ENCODE data around the gene SLK.

SLK gene

DNA sequence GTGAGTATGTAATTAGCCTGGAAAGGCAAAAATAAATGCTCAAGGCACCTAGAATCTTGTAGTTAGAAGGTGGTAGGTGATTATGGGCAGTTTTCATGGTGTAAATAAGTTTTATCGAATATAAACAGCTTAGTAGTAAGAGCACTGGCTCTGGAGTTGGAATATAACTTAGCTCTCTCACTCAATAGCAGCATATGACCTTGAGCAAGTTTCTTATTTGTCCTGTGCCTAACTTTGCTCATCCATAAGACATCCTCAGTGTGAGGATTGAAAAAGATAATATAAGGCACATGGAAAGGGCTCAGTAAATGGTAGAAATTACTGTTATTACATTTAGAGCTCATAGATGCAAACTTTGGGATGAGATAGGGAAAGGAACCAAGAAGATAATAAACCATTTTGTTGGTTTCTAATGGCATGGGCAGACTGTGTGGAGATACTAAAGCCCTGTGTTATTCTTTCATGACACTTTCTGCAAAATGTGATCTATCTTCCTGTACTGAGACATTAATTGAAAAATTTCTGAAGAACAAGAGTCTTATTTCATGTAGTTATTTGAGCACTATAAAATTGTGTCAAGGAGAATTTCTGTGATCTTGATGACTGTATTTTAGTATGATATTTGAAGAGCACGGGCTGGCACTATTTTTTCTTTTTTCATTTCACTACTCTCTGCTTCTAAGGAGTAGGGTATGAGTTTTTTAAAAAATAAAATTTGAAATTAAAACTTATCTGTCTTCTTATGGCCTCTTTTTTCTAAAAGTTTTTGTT, 3.1 kb downstream of the SLK start:
- TF ChIP-seq SIN3A (IDR thresholded peaks at IDR 0.05; ENCODE audit: borderline replicate concordance, insufficient read depth, low read length) (no peak), POLR2AphosphoS5 (IDR thresholded peaks at IDR 0.05; ENCODE audit: low read depth, low read length) (no peak), TAF1 (IDR thresholded peaks at IDR 0.05; ENCODE audit: borderline replicate concordance, insufficient read depth, low read length) (no peak), FOXP2 (optimal IDR thresholded peaks at IDR 0.05; ENCODE audit: borderline replicate concordance, extremely low read depth, extremely low read length, insufficient read depth) (no peak)
- TF ChIP-seq, protein P1, sequence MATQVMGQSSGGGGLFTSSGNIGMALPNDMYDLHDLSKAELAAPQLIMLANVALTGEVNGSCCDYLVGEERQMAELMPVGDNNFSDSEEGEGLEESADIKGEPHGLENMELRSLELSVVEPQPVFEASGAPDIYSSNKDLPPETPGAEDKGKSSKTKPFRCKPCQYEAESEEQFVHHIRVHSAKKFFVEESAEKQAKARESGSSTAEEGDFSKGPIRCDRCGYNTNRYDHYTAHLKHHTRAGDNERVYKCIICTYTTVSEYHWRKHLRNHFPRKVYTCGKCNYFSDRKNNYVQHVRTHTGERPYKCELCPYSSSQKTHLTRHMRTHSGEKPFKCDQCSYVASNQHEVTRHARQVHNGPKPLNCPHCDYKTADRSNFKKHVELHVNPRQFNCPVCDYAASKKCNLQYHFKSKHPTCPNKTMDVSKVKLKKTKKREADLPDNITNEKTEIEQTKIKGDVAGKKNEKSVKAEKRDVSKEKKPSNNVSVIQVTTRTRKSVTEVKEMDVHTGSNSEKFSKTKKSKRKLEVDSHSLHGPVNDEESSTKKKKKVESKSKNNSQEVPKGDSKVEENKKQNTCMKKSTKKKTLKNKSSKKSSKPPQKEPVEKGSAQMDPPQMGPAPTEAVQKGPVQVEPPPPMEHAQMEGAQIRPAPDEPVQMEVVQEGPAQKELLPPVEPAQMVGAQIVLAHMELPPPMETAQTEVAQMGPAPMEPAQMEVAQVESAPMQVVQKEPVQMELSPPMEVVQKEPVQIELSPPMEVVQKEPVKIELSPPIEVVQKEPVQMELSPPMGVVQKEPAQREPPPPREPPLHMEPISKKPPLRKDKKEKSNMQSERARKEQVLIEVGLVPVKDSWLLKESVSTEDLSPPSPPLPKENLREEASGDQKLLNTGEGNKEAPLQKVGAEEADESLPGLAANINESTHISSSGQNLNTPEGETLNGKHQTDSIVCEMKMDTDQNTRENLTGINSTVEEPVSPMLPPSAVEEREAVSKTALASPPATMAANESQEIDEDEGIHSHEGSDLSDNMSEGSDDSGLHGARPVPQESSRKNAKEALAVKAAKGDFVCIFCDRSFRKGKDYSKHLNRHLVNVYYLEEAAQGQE (IDR thresholded peaks at IDR 0.05; ENCODE audit: insufficient read depth in 1 of 2, low read depth in 2 of 2, low read length in 2 of 2), result no peak

DNA sequence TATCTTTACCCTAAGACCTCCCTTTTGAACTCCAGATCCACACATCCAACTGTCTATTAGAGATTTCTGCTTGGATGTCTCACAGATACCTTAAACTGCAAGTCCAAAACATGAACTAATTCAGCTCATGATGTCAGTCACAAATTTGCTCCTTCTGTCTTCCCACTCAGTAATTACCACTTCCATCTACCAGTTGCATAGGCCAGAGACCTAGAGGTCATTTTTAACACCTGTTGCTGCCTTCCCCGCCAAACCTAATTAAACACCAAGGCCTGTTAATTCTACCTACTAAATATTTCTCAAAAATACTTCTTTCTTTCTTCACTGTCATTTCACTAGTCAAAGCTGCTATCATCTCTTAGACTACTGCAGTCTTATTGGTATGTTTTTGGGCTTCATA, 8.2 kb downstream of the SLK start:
- TF ChIP-seq TAF1 (IDR thresholded peaks at IDR 0.05; ENCODE audit: borderline replicate concordance, insufficient read depth, low read length) (no peak), POLR2AphosphoS5 (IDR thresholded peaks at IDR 0.05; ENCODE audit: low read depth, low read length) (no peak), SIN3A (IDR thresholded peaks at IDR 0.05; ENCODE audit: borderline replicate concordance, insufficient read depth, low read length) (no peak), FOXP2 (optimal IDR thresholded peaks at IDR 0.05; ENCODE audit: borderline replicate concordance, extremely low read depth, extremely low read length, insufficient read depth) (no peak)
- TF ChIP-seq, protein P1 (IDR thresholded peaks at IDR 0.05; ENCODE audit: insufficient read depth in 1 of 2, low read depth in 2 of 2, low read length in 2 of 2), result no peak

DNA sequence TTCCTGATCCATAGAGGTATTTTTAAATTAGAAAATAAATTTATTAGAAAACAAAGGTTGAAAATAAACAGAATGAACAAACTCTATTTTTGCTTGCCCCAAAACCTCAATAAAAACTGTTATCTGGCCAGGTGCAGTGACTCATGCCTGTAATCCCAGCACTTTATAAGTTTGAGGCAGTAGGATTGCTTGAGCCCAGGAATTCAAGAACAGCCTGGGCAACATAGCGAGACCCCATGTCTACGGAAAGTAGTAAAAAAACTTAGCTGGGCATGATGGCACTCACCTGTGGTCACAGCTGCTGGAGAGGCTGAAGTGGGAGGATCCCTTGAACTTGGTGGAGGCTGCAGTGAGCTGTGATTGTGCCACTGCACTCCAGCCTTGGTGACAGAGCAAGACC, 10.3 kb downstream of the SLK start:
- TF ChIP-seq POLR2AphosphoS5 (IDR thresholded peaks at IDR 0.05; ENCODE audit: low read depth, low read length), result no peak
- no peak for TF ChIP-seq SIN3A (IDR thresholded peaks at IDR 0.05; ENCODE audit: borderline replicate concordance, insufficient read depth, low read length)
- TF ChIP-seq, protein P1 (IDR thresholded peaks at IDR 0.05; ENCODE audit: insufficient read depth in 1 of 2, low read depth in 2 of 2, low read length in 2 of 2), result no peak
- no peak for TF ChIP-seq FOXP2 (optimal IDR thresholded peaks at IDR 0.05; ENCODE audit: borderline replicate concordance, extremely low read depth, extremely low read length, insufficient read depth)
- TF ChIP-seq TAF1 (IDR thresholded peaks at IDR 0.05; ENCODE audit: borderline replicate concordance, insufficient read depth, low read length), result no peak

DNA sequence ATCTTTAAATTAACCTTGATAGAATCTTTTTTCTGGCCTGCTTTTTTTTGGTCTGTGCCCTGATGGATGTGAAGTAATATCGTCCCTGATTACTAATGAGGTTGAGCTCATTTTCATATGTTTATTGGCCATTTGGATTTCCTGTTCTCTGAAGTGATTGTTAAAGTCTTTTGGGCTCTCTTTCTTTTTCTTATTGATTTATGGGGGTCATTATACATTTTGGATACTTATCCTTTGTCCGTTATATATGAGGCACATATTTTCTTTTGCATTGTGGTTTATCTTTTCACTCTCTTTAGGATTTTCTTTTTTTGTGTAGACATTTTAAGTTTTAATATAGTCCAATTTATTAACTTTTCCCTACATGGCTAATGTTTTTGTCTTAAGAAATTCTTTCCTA, 12.6 kb downstream of the SLK start:
- TF ChIP-seq TAF1 (IDR thresholded peaks at IDR 0.05; ENCODE audit: borderline replicate concordance, insufficient read depth, low read length), result no peak
- TF ChIP-seq SIN3A (IDR thresholded peaks at IDR 0.05; ENCODE audit: borderline replicate concordance, insufficient read depth, low read length), result no peak
- TF ChIP-seq, protein P1 (IDR thresholded peaks at IDR 0.05; ENCODE audit: insufficient read depth in 1 of 2, low read depth in 2 of 2, low read length in 2 of 2), result no peak
- no peak for TF ChIP-seq POLR2AphosphoS5 (IDR thresholded peaks at IDR 0.05; ENCODE audit: low read depth, low read length)
- no peak for TF ChIP-seq FOXP2 (optimal IDR thresholded peaks at IDR 0.05; ENCODE audit: borderline replicate concordance, extremely low read depth, extremely low read length, insufficient read depth)

All from PFSK-1 (cell line).